OCI-LY1 (cell line): ENCODE measurements around the gene EDC3.

Experiments used
- EZH2 ChIP-seq: fragments of 200-600 bp; sonication (generic), shearing (Covaris generic); IDR thresholded peaks from 2 replicates; pipeline ENCODE4 v1.8.0; 2017; ENCODE audit warnings: borderline replicate concordance, mixed run types, mild to moderate bottlenecking, antibody characterized with exemption, low read length, moderate library complexity, mixed read lengths
- TF ChIP-seq, protein P1 (sequence below): fragments of 200-600 bp; sonication (generic), shearing (Covaris generic); IDR thresholded peaks from 2 replicates; pipeline ENCODE4 v1.5.1; 2017; ENCODE audit warnings: mild to moderate bottlenecking, antibody characterized with exemption, low read length, moderate library complexity, mixed read lengths

DNA sequence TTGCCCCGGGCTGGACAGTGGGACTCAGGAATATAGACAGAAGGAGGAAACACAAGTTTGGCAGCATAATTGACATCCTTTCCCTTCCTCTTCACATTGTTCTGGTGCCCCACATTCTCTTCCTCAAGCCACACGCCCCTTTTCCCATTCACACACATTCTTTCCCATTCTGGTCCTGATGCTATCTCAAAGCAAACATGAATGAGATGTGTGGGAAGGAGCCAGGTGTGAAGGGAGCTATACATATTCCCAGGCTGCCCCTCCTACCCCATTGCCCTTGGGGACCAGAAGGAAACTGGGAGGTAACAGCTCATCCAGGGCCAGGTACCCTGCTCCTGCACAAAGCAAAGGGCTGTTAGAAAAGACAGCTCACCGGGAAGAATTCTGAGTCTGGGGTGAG lies 103.6 kb downstream of the EDC3 start:
- TF ChIP-seq, protein P1, sequence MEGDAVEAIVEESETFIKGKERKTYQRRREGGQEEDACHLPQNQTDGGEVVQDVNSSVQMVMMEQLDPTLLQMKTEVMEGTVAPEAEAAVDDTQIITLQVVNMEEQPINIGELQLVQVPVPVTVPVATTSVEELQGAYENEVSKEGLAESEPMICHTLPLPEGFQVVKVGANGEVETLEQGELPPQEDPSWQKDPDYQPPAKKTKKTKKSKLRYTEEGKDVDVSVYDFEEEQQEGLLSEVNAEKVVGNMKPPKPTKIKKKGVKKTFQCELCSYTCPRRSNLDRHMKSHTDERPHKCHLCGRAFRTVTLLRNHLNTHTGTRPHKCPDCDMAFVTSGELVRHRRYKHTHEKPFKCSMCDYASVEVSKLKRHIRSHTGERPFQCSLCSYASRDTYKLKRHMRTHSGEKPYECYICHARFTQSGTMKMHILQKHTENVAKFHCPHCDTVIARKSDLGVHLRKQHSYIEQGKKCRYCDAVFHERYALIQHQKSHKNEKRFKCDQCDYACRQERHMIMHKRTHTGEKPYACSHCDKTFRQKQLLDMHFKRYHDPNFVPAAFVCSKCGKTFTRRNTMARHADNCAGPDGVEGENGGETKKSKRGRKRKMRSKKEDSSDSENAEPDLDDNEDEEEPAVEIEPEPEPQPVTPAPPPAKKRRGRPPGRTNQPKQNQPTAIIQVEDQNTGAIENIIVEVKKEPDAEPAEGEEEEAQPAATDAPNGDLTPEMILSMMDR: no peak
- no peak for TF ChIP-seq EZH2
